Ecto neural progenitor cell (in vitro differentiated cells): Measurements from ENCODE around the gene PRSS48.
A peak's percentile ranks its signal among the peaks of the same experiment; 100 is the strongest.
"Not testable (repeated sequence)": the region's sequence is repeated elsewhere in the genome, so short reads cannot be mapped to it uniquely, and the experiment has no call there.

Experiments
- DNase-seq: peaks from one replicate; pipeline ENCODE4 v3.0.0-alpha.2; 2018; ENCODE audit warnings: low spot score

The PRSS48 gene, protein sequence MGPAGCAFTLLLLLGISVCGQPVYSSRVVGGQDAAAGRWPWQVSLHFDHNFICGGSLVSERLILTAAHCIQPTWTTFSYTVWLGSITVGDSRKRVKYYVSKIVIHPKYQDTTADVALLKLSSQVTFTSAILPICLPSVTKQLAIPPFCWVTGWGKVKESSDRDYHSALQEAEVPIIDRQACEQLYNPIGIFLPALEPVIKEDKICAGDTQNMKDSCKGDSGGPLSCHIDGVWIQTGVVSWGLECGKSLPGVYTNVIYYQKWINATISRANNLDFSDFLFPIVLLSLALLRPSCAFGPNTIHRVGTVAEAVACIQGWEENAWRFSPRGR

GRCh38 chr4:151276787-151277562 is at the start of gene PRSS48:
Gene PRSS48, plus strand, starts transcription at chr4:151277161. Its CDS starts 12 bp downstream, at chr4:151277173.
- DNase-seq, result peak; percentile 86

DNA sequence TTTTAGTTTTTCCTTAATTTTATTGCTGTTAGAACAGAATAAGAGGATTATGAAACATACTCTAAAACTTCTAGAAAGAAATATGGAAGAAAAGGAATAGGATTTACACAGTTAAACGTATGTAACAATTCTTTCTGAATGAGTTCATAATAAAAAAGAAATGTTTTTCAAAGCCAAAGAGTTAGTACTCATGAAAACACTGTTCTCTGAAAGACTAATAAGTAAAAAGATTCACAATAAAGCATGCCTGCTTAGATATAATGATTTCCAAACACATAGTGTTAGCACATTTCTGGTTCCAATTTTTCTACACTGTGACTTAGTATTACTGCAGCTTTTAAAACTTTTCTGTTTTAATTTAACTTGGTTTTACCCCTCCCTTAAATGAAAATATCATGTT is 49.8 kb upstream of the PRSS48 start:
- no peak for DNase-seq

DNA sequence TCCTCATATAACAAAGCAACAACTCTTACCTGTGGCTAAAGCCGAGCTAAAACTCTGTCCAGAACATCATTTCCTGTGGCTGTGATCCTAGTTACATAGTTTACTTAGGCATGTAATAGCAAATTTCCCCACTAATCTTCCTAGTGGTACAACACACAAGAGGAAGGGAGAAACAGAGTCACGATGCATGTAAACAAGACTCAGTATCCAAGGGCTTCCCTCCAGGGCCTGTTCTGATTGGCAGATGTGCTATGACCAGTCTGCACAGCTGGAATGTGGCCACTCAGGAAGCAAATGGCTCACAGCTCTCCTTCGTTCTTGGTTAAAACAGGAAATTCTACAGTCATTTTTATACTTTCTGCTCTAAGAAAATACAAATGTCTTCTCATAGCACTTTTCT is 49.2 kb upstream of the PRSS48 start:
- DNase-seq, result no peak

DNA sequence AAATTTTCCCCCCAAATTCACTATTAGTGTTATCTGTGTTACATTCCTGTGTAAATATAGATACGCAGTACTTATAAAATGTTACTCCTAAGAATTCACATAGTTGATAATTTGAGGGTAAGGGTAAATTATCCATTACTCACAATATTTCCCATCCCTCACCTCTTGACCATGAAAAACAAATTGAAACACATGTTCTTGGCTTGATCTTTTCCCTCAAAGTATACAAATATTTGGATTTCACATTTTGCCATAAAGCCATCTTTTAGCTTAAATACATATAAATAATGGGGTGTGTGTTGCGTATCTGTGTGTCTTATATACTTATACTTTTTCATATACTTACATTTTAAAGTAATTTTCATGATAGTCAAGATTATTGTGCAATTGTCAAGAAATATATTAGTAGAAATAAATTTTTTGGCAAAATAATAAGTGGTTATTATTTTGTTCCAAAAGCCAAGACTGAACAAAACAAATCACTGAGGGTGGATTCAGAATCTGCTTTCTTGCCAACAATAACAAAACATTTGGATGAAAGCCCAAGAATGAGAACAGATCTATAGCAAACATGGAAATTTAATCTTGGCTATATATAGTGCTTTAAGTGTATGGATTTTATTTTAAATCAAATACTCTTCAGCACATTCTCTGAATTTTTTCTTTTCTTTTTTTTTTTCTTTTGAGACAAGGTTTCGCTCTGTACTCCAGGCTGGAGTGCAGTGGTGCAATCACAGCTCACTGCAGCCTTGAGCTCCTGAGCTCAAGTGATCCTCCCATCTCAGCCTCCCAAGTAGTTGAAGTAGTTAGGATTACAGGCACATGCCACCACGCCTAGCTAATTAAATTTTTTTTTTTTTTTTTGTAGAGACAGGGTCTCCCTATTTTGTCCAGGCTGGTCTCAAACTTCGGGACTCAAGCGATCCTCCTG is 48.5 kb upstream of the PRSS48 start:
- no peak for DNase-seq

- no peak for DNase-seq
Observed at GRCh38 chr4:151231915-151232595, 44.9 kb upstream of the PRSS48 start.

- DNase-seq, result no peak
Observed at GRCh38 chr4:151233600-151233999, 43.4 kb upstream of the PRSS48 start.

DNA sequence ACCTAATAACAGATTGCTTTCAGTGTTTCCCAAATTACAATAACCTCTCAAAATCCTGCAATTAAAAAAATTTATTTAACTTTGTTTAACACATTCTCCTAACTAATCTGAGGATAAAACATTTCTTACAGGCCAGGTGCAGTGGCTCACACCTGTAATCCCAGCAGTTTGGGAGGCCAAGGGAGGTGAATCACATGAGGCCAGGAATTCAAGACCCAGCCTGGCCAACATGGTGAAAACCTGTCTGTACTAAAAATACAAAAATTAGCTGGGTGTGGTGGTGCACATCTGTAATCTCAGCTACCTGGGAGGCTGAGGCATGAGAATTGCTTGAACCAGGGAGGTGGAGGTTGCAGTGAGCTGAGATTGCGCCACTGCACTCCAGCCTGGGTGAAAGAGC is 41.6 kb upstream of the PRSS48 start:
- not testable (repeated sequence) for DNase-seq

DNA sequence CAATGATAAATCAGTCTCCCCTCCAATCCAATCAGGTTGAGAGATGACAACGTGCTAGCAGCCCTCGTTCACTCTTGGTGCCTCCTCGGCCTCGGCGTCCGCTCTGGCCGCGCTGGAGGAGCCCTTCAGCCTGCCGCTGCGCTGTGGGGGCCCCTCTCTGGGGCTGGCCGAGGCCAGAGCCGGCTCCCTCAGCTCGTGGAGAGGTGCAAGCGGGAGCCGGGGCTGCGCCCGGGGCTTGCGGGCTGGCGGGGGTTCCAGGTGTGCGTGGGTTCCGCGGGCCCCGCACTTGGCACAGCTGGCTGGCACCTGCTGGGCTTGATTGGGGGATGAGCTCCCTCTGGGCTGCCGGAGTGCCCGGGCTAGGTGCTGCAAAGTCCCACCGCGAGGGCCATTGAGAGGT is 40.9 kb upstream of the PRSS48 start:
- no peak for DNase-seq

DNA sequence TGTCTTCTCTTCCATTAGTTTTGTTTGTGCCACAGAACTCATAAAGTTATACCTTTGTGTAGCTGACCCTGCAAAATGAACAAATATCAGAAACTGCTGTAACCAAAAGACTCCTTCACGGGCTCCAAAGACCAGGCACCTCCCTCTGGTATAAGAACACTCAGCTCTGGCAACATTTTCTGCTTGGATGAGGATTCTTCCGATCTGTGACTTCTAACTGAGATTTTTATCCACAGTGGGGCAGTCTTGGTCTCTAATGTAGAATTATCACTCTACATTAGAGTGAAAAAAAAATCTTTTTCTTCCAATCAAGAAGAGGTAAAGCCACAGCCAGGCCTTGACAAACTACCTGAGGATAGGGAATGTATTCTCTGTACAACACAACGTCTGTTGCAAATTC is 38.5 kb upstream of the PRSS48 start:
- no peak for DNase-seq

DNA sequence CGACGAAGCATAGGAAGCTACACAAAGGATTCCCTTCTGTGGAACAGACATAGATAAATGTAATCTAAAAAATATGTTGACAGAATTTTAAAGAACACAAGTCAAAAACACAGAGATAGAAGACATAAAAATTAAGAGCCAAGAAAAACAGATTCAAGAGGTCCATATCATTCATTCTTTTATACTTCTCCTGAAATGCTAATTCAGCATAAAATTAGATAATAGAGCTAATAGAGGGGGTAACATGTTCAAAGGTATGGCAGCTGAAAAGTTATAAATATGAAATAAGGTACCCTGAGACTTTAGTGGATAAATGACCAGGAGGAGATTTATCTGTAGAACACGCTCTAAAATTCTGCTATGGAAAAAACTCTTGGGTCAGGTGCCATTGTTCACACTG is 37.4 kb upstream of the PRSS48 start:
- DNase-seq, result no peak

DNA sequence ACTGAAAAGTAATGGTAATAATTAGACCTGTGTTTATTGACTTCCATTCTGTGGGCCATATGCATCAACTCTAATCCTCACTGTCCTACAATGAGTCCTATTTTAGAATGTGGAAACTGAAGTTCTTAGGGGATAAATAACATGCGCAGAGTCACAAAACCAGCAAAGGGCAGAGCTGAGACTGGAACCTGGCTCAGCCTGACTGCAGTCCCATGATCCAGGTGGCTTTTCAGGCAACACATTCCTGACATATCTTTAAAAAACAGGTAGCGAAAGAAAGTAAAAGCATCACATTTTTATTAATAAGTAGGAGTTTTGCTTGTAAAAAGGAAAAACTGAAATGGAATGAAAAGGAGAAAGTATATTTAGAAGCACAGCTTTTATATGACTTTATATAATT is 34.7 kb upstream of the PRSS48 start:
- DNase-seq, result no peak

GRCh38 chr4:151246742-151247141 is 30.2 kb upstream of the PRSS48 start:
- no peak for DNase-seq

DNA sequence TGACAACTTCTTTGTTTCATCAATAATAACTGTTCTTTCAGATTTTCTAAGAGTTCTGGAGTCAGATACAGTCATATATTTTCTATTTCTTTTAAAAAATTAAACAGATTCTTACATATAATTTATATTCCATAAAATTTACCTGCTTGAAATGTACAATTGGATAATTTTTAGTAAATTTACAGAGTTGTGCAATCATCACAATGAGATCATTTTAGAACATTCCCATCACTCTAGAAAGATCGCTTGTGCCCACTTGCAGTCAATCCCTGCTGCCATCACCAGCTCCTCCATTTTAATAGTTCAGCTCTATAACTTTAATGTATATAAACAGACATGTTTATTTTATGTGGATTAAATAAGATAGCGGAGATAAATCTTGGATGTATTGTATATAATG is 29.6 kb upstream of the PRSS48 start:
- DNase-seq, result no peak

DNA sequence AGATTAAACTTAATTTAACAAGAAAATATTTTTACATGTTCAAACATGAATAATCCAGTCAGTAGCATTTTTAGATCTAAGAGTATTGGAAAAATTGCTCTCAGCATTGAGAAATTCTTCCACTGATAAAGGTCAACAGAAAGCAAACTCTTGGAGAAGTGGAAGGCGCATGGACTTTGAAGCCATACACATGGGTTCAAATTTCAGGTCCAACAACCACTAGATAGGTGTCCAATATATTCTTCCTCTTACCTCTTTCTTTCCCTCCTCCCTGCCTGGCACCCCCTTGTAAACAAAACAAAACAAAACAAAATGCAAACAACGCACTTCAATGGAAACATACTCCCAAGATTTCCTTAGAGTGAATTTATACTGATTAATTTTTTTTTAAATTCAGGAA is 28.4 kb upstream of the PRSS48 start:
- no peak for DNase-seq

DNA sequence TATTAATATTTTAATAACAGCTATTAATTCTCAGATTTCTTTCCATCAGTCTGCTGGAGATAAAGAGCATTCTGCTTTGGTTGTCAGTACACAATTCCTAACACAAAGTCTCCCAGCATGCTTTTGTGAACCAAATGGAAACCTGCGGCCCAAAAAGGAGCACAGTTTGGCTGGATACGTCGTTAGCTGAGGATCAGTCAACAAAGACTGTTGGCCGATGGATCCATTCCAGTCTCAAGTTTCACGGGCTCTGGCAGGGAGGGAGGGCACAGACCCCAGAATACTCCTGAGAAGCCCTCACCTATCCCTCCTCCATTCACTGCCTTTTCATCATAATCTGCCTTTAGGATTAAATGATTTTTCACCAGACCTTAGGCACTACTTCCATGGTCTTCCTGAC is 26.3 kb upstream of the PRSS48 start:
- no peak for DNase-seq

- no peak for DNase-seq
Observed at GRCh38 chr4:151251603-151252304, 25.2 kb upstream of the PRSS48 start.

- not testable (repeated sequence) for DNase-seq
Observed at GRCh38 chr4:151255226-151255625, 21.7 kb upstream of the PRSS48 start.

DNA sequence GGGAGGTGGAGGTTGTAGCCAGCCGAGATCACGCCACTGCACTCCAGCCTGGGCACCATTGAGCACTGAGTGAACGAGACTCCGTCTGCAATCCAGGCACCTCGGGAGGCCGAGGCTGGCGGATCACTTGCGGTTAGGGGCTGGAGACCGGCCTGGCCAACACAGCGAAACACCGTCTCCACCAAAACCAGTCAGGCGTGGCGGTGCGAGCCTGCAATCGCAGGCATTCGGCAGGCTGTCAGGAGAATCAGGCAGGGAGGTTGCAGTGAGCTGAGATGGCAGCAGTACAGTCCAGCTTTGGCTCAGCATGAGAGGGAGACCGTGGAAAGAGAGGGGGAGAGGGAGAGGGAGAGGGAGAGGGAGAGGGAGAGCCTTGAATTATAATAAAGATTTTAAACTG is 21.3 kb upstream of the PRSS48 start:
- not testable (repeated sequence) for DNase-seq

- DNase-seq, result no peak
Observed at GRCh38 chr4:151256134-151256533, 20.8 kb upstream of the PRSS48 start.

- DNase-seq, result no peak
Observed at GRCh38 chr4:151257704-151258103, 19.3 kb upstream of the PRSS48 start.

DNA sequence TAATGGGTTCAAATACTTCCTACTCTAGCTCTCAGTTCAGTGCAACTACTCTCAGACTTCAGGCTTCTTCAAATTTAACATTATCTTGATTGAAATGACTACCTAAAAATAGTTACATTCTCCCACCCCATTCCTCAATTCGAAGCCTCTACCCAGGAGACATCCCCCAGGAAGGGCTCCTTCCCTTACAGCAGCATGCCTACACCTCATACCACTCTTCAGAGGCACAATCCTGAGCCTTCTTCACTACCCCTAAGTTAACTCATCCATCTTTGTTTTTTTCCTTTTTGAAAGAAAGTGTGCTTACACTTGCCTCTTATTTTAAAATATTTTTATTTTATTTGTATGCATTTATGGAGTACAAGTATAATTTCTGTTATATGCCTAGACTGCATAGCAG is 17.2 kb upstream of the PRSS48 start:
- no peak for DNase-seq
